Fibroblast of skin of back (primary cell): ENCODE data around the gene EYA2.

Source experiments
- DNase-seq: peaks from one replicate; pipeline ENCODE4 v3.0.0-alpha.2; 2013

Gene EYA2

GRCh38 chr20:47008842-47009518 lies 114.3 kb downstream of the EYA2 start:
- no peak for DNase-seq

- no peak for DNase-seq
These were observed 115.1 kb downstream of the EYA2 start for GRCh38 chr20:47009784-47010183.

DNA sequence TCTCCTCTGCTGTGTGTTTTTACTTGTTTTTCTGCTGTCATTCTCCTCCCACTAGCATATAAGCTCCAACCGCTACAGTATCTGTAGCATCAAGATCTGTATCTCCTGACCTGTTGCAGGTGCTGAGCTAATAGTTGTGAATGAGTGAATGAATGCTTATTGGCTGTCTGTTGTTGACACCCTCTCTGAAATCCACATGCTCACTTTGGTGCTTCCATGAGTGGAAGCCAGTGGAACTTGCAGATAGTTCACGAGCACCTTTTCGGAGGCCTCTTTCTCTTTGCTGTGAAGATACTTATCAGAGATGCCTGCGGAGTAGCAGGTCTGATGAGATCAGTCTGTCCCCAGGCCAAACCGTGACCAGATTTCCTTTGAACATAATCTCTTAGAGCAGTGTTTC lies 117.3 kb downstream of the EYA2 start:
- DNase-seq, result no peak

DNA sequence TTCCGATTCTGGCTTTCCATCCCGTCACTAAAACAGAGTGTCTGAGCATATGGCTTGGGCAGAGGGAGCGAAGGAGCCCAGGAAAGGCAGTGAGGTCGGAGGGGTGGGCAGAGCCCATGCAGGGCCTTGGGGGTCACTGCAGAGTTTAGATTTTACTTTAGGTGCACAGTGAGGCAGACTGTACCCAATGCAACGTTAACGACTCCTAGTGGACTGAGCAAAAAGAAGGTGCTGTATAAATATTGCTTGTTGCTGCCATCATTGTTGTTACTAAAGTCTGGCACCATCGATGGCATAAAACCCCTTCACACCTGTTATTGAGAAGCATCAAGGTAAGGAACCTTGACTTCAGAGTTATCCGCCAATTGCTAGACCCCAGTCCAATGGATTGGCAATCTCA lies 119.0 kb downstream of the EYA2 start:
- no peak for DNase-seq

DNA sequence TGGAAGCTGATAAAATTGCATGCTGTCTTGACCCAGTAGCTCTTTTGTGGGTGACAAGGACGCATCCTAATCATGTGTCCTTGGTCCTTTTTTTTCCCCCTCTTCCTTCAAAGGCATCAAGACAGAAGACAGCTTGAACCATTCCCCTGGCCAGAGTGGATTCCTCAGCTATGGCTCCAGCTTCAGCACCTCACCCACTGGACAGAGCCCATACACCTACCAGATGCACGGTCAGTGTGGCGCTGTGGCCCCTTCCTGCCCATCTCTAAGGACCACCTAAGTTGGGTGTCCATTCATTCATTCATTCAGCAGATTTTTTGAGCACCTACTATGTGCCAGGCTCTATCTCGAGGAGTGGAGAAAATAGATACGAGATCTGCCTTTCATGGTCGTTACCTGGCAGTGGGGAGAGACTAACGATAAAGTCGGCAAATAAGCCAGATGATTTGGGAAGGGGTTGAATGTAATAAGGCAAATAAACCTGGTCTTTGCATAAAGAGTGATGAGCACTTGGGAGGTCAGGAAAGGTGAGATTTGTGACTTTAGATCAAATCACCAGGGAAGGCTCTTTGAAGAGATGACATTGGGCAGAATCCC lies 121.5 kb downstream of the EYA2 start:
- DNase-seq, result peak; percentile 6

- no peak for DNase-seq
These were observed 123.7 kb downstream of the EYA2 start for GRCh38 chr20:47018381-47018780.

GRCh38 chr20:47019121-47019824 lies 124.6 kb downstream of the EYA2 start:
- peak; percentile 28 for DNase-seq

GRCh38 chr20:47020231-47020630 lies 125.6 kb downstream of the EYA2 start:
- DNase-seq, result peak; percentile 9

DNA sequence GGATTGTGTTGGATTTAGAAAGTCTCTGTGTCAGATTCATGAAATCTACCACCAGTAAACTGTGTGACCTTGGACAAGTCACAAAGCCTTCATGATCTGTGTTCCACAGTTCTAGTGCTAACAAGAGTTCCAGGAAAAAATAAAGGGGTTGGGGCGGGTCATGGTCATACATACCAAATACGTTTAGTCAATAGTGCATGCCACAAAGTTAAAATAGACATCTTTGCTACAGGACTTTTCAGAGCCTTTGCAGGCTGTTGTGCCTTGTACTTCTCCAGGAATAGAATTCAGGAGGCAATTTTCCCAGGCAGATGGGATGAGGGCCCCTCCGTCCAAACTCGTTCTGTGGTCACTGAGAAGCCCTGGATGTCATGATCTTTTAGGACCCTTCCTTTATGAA lies 127.2 kb downstream of the EYA2 start:
- no peak for DNase-seq

- no peak for DNase-seq
These were observed 129.9 kb downstream of the EYA2 start for GRCh38 chr20:47024461-47024937.

GRCh38 chr20:47027042-47027441 lies 132.4 kb downstream of the EYA2 start:
- DNase-seq, result no peak

- DNase-seq, result no peak
These were observed 132.8 kb downstream of the EYA2 start for GRCh38 chr20:47027456-47027855.

DNA sequence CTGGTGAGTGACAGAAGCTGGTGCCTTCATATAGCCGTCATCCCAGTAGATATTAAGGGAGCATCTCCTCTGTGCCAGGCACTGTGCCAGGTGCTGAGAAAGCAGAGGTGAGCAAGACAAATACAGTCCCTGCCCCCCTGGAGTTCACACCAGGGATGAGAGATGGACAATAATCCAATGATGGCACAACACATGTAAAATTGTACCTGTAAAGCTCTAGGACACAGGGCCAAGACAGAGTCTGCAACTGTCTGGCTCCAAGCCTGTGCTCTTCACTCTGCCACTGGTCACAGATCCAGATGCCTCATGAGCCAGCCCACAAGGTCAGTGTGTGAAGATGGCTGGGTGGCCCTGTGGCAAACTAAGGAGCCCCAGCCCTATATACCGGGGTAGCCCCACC lies 133.8 kb downstream of the EYA2 start:
- no peak for DNase-seq

- DNase-seq, result no peak
These were observed 135.2 kb downstream of the EYA2 start for GRCh38 chr20:47029845-47030244.

DNA sequence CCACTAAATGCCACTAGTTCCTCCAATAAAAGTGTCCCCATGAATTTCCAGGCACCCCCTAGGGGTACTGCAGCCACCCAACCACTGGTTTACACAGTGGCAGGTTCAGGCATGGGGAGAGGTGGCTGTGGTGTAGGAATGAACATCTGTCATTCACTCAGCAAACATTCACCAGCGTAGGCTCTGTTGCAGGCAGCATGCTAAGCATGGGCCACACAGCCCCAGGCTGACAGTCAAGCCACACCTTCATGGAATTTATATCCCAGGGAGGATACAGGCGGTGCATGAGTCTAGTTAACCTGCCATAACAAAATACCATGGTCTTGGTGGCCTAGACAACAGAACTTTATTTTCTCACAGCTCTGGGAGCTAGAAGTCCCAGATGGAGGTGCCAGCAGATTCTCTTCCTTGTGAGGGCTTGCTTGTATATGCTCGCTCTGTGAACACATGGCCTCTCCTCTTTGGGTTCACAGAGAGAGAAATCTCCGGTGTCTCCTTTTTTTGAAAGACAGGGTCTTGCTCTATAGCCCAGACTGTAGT lies 135.7 kb downstream of the EYA2 start:
- no peak for DNase-seq

- no peak for DNase-seq
These were observed 136.4 kb downstream of the EYA2 start for GRCh38 chr20:47031004-47031403.

GRCh38 chr20:47031821-47032220 lies 137.2 kb downstream of the EYA2 start:
- DNase-seq, result no peak

DNA sequence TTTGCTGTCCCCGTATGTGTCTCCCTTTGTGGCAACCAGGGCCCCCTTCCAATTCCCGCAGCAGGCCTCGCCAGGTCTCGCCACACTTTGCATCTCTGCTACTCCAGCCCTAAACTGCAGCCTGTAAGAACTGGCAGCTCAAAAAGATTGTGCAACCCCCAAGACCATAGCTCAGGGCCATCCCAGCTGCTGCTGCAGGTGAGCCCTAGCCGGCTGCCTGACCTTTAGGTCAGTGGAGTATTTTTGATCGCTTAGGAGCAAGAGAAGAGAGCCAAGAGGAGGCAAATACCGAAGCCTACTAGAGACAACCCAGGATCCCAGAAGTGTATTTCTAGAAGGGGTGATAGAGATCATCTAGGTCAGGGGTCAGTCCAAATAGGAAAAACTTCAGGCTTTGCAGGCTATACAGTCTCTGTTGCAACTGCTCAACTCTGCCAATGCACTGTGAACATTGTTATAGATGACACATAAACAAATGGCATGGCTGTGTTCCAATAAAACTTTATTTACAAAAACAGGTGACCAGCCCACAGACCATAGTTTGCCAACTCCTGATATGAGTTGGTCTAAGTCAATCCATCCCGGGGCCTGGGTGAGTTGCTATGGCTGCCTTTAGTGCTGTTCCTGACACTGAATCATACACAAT lies 138.4 kb downstream of the EYA2 start:
- DNase-seq, result no peak

DNA sequence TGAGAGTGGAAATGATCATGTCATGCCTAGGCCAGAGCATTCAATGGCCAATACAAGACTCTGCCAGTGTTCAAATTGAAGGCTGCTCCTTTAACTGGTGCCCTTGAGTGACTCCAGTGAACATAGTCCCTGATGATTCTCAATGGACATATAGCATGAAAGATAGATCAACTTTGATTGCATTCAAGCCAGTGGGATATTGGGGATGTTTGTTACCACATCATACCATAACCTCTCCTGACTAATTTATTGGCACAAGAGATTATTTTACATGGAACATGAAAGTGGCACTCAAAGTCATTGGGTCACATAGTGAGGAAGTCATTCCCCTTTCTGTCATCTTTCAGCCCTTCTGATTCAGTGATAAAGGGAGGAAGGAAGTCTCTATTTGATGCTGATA lies 139.0 kb downstream of the EYA2 start:
- DNase-seq, result no peak

GRCh38 chr20:47035026-47035590 lies 140.5 kb downstream of the EYA2 start:
- no peak for DNase-seq

DNA sequence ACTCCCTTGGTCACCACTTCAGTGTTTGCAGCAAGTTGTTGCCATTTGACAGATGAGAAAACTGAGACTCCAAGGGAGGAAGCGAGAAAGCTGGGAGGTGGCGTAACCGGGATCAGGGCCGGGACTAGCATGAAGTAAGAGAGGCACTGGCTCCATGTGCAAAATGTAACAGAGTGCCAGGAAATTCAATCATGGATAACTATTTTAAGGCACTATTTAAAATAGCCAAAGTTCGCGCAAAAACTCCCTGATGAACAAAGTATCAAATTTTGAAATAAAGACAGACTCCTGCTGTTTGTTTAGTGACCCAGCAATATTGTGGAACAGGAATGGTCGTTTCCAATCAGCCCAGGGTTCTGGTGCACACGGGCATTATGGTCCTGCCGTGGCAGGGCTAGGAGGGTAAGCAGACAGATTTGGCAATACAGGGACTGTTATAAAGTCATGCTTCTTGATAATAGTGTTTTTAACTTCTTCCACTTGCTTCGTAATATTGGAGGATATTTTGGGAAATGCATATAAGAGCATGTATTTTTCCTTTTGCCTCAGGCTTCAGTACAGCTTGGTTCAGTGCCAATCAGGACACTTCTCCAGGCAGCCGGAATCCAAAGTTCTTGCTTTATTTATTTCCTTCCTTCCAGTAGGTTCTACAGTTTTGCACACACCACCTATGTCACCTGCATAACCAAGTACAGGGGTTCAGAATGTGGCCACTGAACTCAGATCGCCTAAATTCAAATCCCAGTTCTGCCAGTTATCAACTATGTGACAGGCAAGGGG lies 141.6 kb downstream of the EYA2 start:
- DNase-seq, result no peak
